A673 (cell line): ENCODE data around the gene CNTN1. TPM values are rescaled to one million over a fixed set of nuclear protein-coding genes. Genes with fewer than 3 reads are reported as not detected.

Experiments used
- BruUV-seq: library from RNA; stranded (reverse); fragments of 400-500 nt; replicated peaks from 2 replicates; lab custom pipeline; 2021; lab: Mats Ljungman, UMichigan
- CTCF ChIA-PET: fragments of 300-600 bp; sonication (Branson Sonifier 250); formaldehyde crosslinking; loops from one replicate; lab custom pipeline; 2022; ENCODE audit warnings: antibody characterized with exemption; lab: Charles Lee
- POLR2A ChIA-PET: fragments of 300-600 bp; sonication (Branson Sonifier 250); formaldehyde crosslinking; loops from one replicate; lab custom pipeline; 2022; ENCODE audit warnings: antibody characterized with exemption; ENCODE audit not compliant: low non-redundant PET; lab: Charles Lee
- DNase-seq: peaks from one replicate; pipeline ENCODE4 v3.0.0-alpha.2; 2015; ENCODE audit warnings: low spot score
- H3K27ac ChIP-seq: fragments of 200-600 bp; sonication (generic); 2 replicates; pipeline ENCODE4 v1.5.1; 2016; ENCODE audit warnings: mixed run types, low read depth, mild to moderate bottlenecking, mixed read lengths, antibody characterized with exemption, low read length; ENCODE audit not compliant: poor library complexity, severe bottlenecking
- H3K27me3 ChIP-seq: fragments of 200-600 bp; sonication (generic); replicated peaks from 2 replicates; pipeline ENCODE4 v1.6.1; 2017; ENCODE audit warnings: mixed run types, low read depth, mild to moderate bottlenecking, mixed read lengths, antibody characterized with exemption, low read length; ENCODE audit not compliant: insufficient read depth, poor library complexity
- H3K36me3 ChIP-seq: fragments of 200-600 bp; sonication (generic); 2 replicates; pipeline ENCODE4 v1.6.1; 2016; ENCODE audit warnings: mixed run types, mild to moderate bottlenecking, mixed read lengths, antibody characterized with exemption, low read length; ENCODE audit not compliant: insufficient read depth, poor library complexity, severe bottlenecking
- H3K4me1 ChIP-seq: fragments of 200-600 bp; sonication (generic); 2 replicates; pipeline ENCODE4 v1.6.1; 2017; ENCODE audit warnings: mixed run types, mild to moderate bottlenecking, mixed read lengths, antibody characterized with exemption, low read length; ENCODE audit not compliant: insufficient read depth, poor library complexity, severe bottlenecking
- H3K4me3 ChIP-seq: fragments of 200-600 bp; sonication (generic); 2 replicates; pipeline ENCODE4 v1.5.1; 2016; ENCODE audit warnings: low read depth, mixed run types, mild to moderate bottlenecking, mixed read lengths, low read length; ENCODE audit not compliant: poor library complexity, severe bottlenecking
- H3K9me3 ChIP-seq: fragments of 200-600 bp; sonication (generic); 2 replicates; pipeline ENCODE4 v1.6.1; 2016; ENCODE audit warnings: mixed run types, low read depth, mild to moderate bottlenecking, mixed read lengths, antibody characterized with exemption, low read length; ENCODE audit not compliant: poor library complexity, severe bottlenecking
- EZH2 ChIP-seq: fragments of 200-600 bp; sonication (generic); IDR thresholded peaks from 2 replicates; pipeline ENCODE4 v1.6.1; 2017; ENCODE audit warnings: borderline replicate concordance, low read depth, mild to moderate bottlenecking, mixed read lengths, antibody characterized with exemption, low read length; ENCODE audit not compliant: poor library complexity, severe bottlenecking
- intact Hi-C: fragments of 100-400 bp; cut with micrococcal nuclease; formaldehyde crosslinking; loops from one replicate; pipeline ENCODE4 v1.10.0; 2022; ENCODE audit not compliant: unreplicated experiment
- total RNA-seq: library from RNA; stranded (reverse); gene quantifications from 2 replicates; pipeline ENCODE4 v1.2.3, GENCODE V29; 2021
- TF ChIP-seq, protein P1 (sequence below): fragments of 300-800, 200-600 bp; sonication (generic); conservative IDR thresholded peaks from 2 replicates; pipeline ENCODE4 v1.5.1; 2017; ENCODE audit warnings: low read depth, mild to moderate bottlenecking, antibody characterized with exemption, low read length, moderate library complexity, mixed read lengths

Gene CNTN1
- total RNA-seq, 1 experiment from 2014 or later = 0.90 TPM

DNA sequence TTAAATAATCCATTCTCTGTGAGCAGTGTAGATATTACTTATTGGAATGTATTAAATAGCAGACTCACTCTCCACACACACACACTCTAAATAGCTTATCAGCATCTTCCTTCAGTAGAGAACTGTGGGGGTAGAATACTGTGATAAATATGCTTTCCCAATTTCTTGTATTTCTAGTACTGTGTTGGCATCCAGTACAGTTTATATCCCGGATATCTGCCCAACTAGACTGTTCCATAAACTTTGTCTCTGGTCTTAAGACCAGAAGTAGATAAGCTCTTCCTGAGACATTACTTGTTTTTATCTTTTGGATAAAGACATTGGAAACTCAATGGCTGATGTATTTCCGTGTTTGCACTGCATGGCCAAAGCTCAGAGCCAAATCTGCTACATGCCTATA, 359.7 kb downstream of the CNTN1 start:
- no TSS peak for BruUV-seq
- POLR2A ChIA-PET = no interaction called here

DNA sequence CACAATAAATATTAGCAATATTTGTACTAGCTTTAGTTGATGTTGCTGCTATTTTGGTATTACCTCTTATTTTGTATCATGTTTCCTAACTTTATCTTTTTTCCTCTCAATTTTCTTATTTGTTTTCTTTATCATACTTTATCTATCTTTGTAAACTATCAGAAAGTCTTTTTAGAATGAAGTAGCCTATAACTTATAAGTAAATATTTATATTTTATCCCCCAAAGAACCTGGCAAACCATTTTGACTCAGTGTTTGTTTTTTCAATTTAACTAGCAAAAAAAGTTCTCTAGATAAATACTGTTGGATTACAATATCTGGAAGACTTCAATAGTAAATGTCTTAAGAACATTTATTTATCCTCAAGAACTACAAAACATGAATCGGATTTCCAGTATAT, 360.2 kb downstream of the CNTN1 start:
- H3K27ac ChIP-seq = no peak overlapping the region
- CTCF ChIA-PET = interaction anchor here (0.6 to 0.7 kb wide), 2 partner anchors 81 to 138 kb away, joined by 3 to 6 read pairs; no protein-coding TSS in a partner anchor
- no peaks in the 10 kb centered on the region for H3K4me1 ChIP-seq
- no peaks in the 10 kb centered on the region for H3K9me3 ChIP-seq
- no peak for TF ChIP-seq EZH2
- TF ChIP-seq, protein P1, sequence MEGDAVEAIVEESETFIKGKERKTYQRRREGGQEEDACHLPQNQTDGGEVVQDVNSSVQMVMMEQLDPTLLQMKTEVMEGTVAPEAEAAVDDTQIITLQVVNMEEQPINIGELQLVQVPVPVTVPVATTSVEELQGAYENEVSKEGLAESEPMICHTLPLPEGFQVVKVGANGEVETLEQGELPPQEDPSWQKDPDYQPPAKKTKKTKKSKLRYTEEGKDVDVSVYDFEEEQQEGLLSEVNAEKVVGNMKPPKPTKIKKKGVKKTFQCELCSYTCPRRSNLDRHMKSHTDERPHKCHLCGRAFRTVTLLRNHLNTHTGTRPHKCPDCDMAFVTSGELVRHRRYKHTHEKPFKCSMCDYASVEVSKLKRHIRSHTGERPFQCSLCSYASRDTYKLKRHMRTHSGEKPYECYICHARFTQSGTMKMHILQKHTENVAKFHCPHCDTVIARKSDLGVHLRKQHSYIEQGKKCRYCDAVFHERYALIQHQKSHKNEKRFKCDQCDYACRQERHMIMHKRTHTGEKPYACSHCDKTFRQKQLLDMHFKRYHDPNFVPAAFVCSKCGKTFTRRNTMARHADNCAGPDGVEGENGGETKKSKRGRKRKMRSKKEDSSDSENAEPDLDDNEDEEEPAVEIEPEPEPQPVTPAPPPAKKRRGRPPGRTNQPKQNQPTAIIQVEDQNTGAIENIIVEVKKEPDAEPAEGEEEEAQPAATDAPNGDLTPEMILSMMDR = no peak
- no TSS peak for BruUV-seq
- no peak overlapping the region for H3K4me3 ChIP-seq
- POLR2A ChIA-PET = no interaction called here
- no peak for DNase-seq
- no peaks in the 10 kb centered on the region for H3K27me3 ChIP-seq
- H3K36me3 ChIP-seq = no peaks in the 10 kb centered on the region
- intact Hi-C loops = no loop called here

More for the DNA sequence above, 359.7 kb downstream of the CNTN1 start:
- H3K4me3 ChIP-seq = no peak overlapping the region
- CTCF ChIA-PET = interaction anchor here (0.6 to 0.7 kb wide), 2 partner anchors 80 to 139 kb away, joined by 3 to 6 read pairs; no protein-coding TSS in a partner anchor
- intact Hi-C loops = no loop called here
- DNase-seq = no peak
- no peaks in the 10 kb centered on the region for H3K36me3 ChIP-seq
- H3K27ac ChIP-seq = no peak overlapping the region
- TF ChIP-seq, protein P1 = no peak
- TF ChIP-seq EZH2 = no peak
- H3K27me3 ChIP-seq = no peaks in the 10 kb centered on the region
- H3K9me3 ChIP-seq = no peaks in the 10 kb centered on the region
- no peaks in the 10 kb centered on the region for H3K4me1 ChIP-seq

DNA sequence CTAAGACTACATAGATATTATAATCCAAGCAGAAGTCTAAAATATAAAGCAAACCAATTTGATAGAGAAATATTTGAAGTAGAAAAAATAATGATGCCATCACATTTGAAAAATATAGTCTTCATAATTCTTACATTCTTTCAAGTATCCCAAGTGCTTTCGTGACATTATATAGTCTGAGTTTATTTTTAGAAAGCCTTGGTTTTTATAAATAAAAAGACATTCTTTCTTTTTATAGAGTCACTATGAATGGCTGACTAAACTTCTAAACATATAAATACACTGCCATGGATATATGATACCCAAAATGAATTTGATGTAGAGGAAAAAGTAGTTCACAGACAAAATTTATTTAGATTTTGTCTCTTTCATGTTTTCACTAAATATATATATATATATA, 360.8 kb downstream of the CNTN1 start:
- ChIA-PET CTCF (no interaction called here), POLR2A (no interaction called here)
- intact Hi-C loops = no loop called here
- no peaks in the 10 kb centered on the region for H3K4me1 ChIP-seq
- no peaks in the 10 kb centered on the region for H3K27me3 ChIP-seq
- TF ChIP-seq, protein P1 = no peak
- TF ChIP-seq EZH2 = no peak
- no peaks in the 10 kb centered on the region for H3K9me3 ChIP-seq
- H3K4me3 ChIP-seq = no peak overlapping the region
- no peak for DNase-seq
- no peak overlapping the region for H3K27ac ChIP-seq
- BruUV-seq = no TSS peak
- H3K36me3 ChIP-seq = no peaks in the 10 kb centered on the region
